Skeletal muscle cell (primary cell): ENCODE data around the gene COL6A1.
A peak's percentile ranks its signal among the peaks of the same experiment; 100 is the strongest.
"Not testable (repeated sequence)": the region's sequence is repeated elsewhere in the genome, so short reads cannot be mapped to it uniquely, and the experiment has no call there.

Experiments used
- DNase-seq: peaks from one replicate; pipeline ENCODE4 v3.0.0-alpha.2; 2010; ENCODE audit warnings: low read depth
- H3K4me3 ChIP-seq: 2 replicates; pipeline ENCODE4 v1.5.1; 2011; ENCODE audit warnings: low read depth, mild to moderate bottlenecking, control low read depth, low read length, moderate library complexity

The COL6A1 gene

DNA sequence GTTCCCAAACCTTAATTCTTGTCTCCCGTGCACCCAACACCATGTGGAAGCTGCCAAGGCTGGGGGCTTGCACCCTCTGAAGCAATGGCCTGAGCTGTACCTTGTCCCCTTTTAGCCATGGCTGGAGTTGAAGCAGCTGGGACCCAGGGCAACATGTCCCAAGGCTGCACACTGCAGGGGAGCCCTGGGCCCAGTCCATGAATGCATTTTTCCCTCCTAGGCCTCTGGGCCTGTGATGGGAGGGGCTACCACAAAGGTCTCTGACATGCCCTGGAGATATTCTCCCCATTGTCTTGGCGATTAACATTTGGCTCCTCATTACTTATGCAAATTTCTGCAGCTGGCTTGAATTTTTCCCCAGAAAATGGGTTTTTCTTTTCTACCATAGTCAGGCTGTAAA, 20.2 kb upstream of the COL6A1 start:
- H3K4me3 ChIP-seq, DNase-seq: not testable (repeated sequence)

DNA sequence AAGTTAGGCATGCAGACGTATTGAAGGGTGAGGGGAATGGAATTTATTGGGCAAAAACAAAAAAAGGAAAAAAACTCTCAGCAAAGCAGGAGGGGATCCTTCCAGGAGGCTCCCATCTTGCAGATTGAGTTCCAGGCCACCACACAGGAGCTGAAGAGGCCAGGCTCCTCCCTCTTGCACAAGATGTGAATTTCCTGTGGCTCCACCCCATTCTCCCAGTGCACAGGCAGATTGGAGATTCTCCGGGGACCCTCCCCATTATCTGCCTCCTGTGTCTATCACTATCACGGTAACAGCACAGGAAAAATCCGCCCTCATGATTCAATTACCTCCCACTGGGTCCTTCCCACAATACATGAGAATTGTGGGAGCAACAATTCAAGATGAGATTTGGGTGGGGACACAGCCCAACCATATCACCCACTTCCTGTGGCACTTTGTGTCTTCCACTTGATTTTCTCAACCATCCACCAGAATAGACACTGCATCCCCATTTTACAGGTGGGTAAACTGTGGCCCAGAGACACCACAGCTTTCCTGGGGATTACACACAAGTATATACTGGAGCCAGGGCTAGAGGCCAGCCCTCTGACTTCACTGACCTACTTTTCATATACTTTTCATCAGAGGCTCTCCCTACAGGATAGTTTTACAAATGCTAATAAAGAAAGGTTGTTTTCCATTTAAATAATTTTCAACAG, 18.9 kb upstream of the COL6A1 start:
- H3K4me3 ChIP-seq: no peak overlapping the region
- DNase-seq: no peak

DNA sequence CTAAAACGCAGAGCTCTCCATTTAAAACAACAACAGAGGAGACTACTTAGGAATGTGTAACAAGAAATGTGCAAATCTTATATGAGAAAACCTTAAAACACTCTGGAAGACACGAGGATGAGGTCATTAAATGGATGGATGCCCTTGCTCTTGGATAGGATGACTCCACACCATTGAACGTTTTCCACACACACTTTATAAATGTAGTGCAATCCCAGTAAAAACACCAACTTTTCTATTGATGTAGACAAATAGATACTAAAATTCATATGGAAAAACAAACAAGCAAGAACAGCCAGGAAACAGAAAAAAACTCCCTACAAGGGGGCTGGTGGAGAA, 18.4 kb upstream of the COL6A1 start:
- peak; percentile 10 for DNase-seq
- H3K4me3 ChIP-seq: no peak overlapping the region

DNA sequence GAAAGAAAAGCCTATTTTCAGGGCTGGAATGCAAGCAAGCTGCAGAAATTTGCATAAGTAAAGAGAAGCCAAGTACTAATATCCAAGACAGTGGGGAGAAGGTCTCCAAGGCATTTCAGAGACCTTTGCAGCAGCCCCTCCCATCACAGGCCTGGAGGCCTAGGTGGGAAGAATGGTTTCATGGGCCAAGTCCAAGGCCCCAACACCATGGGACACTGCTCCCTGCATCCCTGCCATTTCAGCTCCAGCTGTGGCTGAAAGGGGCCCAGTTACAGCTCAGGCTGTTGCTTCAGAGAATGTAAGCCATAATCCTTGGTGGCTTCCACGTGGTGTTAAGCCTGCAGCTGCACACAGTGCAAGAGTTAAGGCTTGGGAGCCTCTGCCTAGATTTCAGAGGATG, 16.9 kb upstream of the COL6A1 start:
- no peak for DNase-seq
- no peak overlapping the region for H3K4me3 ChIP-seq

DNA sequence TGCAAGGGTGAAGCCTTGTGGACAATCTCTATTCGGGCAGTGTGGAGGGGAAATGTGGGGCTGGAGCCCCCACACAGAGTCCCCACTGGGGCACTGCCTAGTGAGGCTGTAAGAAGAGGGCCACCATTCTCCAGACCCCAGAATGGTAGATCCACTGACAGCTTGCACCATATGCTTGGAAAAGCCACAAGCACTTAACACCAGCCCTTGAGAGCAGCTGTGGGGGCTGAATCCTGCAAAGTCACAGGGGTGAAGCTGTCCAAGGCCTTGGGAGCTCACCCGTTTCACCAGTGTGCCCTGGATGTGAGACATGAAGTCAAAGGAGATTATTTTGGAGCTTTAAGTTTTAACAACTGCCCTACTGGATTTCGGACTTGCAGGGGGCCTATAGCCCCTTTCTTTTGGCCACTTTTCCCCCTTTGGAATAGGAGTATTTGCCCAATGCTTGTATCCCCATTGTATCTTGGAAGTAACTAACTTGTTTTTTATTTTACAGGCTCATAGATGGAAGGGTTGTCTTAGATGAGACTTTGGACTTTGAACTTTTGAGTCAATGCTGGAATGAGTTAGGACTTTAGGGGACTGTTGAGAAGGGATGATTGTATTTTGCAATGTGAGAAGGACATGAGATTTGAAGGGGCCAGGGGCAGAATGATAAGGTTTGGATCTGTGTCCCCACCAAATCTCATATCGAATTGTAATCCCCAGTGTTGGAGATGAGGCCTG, 16.3 kb upstream of the COL6A1 start:
- no peak for DNase-seq
- H3K4me3 ChIP-seq: no peak overlapping the region

DNA sequence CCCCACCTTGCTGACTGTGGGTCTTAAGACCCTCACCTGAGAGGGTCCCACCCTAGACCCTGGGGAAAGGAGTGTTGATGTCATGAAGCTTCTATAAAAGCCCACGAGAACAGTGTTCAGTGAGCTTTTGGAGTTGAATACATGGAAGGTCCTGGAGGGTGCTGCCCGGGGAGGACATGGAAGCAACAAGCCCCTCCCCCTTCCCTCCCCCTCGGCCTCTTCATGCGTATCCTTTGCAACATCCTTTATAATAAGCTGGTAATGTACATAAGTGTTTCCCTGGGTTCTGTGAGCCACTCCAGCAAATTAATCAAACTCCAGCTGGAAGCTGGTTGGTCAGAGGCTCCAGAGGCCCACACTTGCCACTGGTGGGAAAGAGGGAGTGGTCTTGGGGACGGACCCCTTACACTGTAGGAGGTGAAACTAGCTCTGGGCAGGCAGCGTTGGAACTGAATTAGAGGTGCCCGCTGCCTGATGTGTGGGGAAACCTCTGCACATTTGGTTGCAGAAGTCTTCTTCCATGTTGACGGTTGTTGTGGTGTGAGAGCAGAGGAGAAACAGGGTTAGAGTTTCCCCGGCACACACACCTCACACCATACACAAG, 14.7 kb upstream of the COL6A1 start:
- DNase-seq: no peak

DNA sequence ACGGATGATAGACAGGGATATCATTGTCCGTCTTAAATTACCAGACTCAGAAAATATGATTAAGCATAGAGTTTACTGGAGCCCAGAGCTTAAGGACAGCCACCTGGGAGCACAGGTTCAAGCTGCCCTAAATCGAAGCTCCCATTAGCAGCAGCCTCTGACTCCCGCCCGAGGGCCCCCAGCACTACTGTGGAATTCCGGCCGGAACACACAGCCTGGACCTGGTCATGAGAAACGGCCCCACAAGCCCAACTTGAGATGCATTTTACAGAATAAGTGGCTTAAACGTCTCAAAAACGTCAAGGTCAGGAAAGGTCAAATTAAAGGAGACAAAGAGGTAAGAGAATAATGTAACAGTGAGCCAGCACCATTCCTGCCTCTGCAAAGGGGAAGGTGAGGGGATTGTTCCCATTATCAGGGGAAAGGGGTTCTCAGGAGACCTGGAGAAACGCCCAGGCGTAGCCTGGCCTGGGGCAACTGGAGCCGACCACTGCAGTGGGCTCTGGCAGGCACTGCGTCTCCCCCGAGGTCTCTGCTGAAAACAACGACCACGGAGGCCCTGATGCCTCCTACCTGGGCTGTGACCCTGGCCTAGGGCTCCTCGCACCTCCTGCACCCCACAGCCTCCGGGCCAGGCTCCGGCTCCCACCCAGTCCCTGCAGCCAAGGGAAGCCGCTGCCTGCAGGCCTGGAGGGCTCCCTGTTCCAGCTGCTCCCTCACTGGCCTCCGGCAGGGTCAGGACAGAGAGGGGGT, 11.5 kb upstream of the COL6A1 start:
- no peak for DNase-seq
- H3K4me3 ChIP-seq: no peak overlapping the region

More for the DNA sequence above, 14.7 kb upstream of the COL6A1 start:
- no peak overlapping the region for H3K4me3 ChIP-seq

DNA sequence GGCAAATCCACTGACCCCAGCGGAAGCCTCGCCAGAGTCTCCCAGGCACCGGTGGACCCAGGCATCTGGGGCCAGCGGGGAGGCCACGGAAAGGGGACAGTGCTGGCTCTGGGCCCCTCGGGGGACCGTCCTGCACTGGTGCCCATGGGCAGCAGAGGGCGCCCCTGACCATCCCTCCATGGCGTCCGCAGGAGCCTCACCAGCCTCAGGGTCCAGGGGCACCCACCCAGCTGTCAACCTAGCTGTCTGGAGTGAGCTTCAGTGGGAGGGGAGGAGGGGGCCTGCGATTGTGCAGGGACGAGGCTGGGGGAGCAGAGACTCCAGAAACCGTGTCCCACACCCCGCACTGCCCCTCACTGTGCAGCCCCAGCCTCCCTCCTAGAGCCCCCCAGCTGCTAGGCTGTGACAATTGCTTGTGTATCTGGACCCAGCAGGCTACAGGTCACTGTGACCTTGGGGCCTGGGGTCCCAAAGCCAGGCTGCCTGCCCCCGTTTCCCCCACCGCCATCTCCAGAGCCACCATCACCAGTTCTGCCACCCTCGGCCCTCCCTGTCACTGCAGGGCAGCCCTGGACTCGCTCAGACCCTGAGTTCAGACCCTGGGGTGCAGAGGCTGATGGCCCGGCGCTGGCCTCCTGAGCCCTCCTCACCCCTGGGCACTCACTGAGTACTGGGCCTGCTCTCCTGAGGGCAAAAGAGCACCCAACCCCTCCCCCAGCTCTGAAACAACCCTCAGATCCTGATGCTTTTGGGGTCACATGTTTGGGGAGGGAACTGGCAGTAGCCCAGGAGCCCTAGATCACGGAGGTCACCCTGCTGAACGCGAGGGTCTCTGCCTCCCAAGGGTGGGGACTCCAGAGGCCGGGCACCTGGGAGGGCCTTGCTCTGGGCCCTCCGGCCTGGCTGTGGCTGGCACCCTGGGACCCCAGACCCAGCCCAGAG, 10.6 kb upstream of the COL6A1 start:
- H3K4me3 ChIP-seq: no peak overlapping the region
- no peak for DNase-seq

DNA sequence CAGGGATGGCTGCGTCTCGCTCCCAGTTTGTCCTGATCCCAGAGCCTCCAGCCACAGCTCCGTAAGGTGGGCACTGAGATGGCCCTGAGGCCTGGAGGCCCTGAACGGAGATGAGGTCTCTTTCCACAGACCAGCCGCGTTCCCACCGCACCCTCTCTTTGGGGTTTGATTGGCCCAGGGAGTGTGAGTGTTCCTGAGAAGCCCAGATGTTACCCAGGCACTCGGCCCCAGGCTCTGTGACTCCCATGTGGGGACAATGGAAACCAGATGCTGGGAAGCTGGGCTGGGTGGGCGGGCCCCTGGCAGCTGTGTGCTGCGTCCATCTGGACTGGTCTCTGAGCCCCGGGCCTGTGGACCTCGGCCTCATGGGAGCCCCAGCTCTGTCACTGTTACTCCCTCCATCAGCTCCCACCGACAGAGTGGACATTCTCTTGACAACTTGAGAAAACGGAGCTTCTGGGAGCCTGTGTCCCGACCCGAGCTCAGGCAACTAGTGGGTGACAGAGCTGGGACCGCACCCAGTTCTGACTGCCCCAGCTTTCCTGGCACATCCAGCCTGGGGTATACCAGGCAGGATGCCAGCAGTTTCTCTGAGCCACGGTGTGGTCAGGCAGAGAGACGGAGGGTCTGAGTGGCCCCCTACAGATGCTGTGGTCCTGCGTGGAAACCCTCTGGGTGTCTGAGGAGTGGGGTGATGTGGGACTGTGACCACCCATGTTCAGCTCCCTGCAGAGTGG, 9.8 kb upstream of the COL6A1 start:
- H3K4me3 ChIP-seq: no peak overlapping the region
- no peak for DNase-seq

DNA sequence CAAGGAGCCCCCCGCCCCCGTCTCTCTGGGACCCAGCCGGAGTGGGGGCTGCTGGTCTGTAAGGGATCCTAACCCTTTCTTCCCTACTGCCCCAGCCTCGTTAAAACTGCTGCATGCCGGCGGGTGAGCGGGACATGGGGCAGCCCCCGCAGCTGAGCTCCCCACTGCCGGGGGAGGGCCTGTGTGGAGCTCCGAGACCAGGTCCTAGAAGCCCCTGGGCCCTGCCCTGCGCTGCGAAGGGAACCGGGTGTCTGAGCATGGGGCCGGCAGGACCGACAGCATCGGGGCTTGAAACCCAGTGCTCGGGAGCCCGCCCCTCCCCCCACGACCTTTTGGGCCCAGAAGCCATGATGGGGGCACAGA, 9.2 kb upstream of the COL6A1 start:
- no peak for DNase-seq
- H3K4me3 ChIP-seq: peak overlapping the region; percentile 38

DNA sequence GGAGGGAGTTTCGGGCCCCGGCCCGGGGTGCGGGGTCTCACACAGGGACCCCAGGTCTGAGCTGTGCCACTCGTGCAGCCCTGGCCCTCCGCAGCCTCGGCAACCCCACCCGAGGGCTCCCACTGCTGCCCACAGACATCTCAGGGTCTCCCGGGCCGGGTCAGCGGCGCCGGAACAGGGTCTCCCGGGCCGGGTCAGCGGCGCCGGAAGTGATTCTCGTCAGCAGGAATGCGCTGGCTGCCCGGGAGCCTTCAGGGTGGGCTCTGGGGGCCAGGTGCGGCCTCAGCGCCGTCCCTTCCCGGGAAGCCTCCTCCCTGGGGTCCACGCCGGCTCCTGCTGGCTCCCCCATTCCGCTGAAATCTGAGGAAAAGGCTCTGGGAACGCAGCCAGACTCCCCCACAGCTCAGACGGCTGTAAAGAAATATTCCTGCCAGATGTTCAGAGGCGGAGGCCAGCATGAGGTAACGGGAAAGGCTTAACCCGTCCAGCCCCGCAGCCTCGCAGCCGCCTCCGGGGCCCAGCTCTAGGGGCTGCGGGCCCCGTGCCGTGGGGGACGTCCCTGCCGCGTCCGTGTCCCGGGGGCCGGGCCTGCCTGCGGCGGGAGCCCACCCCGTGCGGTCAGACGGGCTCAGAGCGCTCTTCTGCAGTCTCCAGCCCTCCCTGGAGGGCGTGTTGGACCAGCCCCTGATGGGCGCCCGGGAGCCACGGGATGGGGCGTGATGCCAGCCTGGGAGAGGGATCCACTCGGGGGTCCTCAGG, 8.7 kb upstream of the COL6A1 start:
- H3K4me3 ChIP-seq: peak overlapping the region; percentile 38
- peak; percentile 84 for DNase-seq

DNA sequence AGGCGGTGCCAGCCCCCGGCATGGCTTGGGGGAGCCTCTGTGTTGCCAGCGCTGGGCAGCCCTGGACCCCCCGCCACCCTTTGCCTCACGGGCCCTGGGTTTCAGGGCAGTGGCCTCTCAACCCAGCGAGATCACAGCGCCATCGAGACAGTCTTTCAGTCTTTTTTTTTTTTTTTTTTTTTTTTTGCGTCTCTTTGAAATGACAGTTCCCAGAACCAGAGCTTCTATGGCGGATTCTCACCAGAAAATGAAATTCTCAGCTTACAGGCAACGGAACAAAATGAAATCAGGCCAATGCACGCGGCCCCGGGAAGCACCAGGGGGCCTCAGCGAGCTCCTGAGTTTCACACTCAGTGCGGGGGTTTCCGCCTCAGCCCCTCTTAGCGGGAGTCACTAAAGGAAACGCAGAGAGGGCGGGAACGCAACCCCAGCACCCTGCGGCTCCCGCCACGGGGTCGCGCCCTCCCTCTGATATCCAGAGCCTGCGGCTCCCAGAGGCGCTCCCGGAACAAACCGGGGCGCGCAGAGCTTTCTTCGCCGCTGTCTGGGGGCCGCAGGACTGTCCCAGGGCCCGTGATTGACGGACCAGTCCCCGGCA, 8.0 kb upstream of the COL6A1 start:
- DNase-seq: peak; percentile 68
- H3K4me3 ChIP-seq: peak overlapping the region; percentile 38

DNA sequence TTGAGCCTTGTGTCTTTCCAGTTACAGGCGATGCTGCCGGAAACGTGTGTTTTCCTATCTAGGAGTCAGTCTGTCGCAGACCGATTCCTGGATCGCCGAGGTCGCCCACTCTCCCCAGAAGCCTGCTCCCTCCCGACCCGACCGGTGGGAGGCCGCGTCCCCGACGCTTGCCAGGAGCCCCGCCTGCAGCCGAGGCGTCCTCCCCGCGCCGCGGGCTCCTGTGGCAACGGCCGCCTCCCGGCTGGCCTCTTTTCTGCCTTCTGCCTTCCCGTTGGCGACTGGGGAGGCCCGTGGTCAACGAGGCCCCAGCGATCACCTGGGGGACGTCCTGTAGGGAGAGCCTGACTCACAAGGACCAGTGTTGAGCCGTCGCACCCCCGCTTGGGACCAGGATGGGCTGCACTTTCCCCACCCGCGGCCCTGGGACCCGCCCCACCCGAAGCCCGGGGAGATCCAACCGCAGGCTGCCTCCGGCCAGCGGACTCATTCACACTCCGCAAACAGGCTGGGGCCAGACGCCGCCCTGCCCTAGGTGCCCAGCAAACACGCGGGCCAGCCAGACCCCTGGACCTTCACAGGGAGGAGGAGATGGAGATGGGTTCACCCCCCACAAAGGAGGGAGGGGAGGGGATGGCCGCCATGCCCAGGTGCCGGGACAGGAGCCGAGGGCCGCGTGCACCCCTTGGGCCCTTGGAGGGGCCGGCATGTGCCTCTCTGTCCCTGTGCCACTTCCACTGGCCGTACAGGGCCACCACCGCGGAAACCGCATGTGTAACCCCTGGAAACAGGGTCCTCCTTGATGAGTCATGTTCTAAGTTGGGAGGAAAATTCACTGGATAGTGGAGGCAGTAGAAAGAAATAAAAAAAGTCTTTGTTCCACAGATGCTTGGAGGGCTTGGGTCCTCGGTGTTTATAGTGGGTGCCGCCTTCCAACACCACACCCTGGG, 7.2 kb upstream of the COL6A1 start:
- peak overlapping the region; percentile 38 for H3K4me3 ChIP-seq
- DNase-seq: no peak

DNA sequence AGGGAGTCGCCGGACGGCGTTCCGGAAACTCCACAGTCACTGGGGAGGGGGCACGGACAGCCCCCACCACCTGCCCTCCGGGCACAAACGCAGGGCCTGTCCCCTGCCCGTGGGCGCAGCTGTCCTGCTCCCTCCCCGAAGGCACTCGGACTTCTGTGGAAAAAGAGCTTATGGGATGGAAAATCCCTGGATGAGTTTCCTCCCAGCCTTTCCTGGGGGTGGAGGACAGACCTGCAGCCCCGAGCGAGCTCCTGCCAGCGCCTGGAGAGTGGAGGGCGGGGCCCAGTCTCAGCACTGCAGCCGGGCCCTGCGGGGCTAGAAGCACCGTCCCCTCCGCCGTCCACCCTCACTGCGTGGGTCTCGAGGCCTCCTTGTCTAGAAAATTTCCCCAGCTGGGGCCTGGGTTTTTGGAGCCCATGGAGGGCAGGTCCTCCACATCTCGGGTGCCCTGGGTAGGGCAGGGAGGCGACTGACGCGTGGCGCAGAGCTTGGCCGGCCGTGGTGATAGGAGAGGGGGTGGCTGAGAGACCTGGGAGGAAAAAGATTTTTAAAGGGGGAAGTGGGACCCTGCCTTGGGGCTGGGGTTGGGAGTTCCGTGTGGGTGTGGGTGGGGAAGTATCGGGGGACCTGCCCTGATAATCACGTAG, 6.4 kb upstream of the COL6A1 start:
- no peak for DNase-seq
- H3K4me3 ChIP-seq: peak overlapping the region; percentile 15

DNA sequence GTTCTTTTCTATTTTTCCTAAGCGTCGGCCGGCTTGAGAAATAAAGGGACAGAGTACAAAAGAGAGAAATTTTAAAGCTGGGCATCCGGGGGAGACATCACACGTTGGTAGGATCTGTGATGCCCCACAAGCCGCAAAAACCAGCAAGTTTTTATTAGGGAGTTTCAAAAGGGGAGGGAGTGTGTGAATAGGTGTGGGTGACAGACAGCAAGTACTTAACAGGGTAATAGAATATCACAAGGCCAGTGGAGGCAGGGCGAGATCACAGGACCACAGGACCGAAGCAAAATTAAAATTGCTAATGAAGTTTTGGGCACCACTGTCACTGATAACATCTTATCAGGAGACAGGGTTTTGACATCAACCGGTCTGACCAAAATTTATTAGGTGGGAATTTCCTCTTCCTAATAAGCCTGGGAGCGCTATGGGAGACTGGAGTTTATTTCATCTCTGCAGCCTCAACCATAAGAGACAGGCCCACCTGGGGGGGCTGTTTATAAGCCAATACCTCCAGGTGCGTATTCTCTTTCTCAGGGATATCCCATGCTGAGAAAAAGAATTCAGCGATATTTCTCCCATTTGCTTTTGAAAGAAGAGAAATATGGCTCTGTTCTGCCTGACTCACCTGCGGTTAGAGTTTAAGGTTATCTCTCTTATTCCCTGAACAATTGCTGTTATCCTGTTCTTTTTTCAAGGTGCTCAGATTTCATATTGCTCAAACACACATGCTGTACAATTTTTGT, 5.7 kb upstream of the COL6A1 start:
- not testable (repeated sequence) for H3K4me3 ChIP-seq, DNase-seq
